Stomach (tissue), 9 donors: Measurements from ENCODE around the gene AKAP6. TPM values are rescaled to one million over a fixed set of nuclear protein-coding genes. Genes with fewer than 3 reads are reported as not detected.

Experiments used
- DNase-seq, 2 donors: peaks; one replicate each; pipeline versions ENCODE4 v3.0.0 to v3.0.0-alpha.2; 2013 to 2019
- H3K27ac ChIP-seq, 5 donors: fragments of 200-600 bp in 4 of 5; sonication (generic) in 4 of 5; one replicate each; pipeline ENCODE4 v1.5.1; 2013 to 2019; ENCODE audit warnings: mild to moderate bottlenecking in 1 of 5, moderate library complexity in 1 of 5
- H3K27me3 ChIP-seq, 3 donors: fragments of 200-600 bp; sonication (generic); one replicate each; pipeline ENCODE4 v1.5.1; 2017 to 2019; ENCODE audit warnings: mixed run types in 1 of 3
- H3K36me3 ChIP-seq, 4 donors: fragments of 200-600 bp; sonication (generic); 1 replicate in 3 of 4; 2 replicates in 1 of 4; pipeline ENCODE4 v1.5.1; 2016 to 2019
- H3K4me1 ChIP-seq, 4 donors: fragments of 200-600 bp; sonication (generic); one replicate each; pipeline ENCODE4 v1.5.1; 2016 to 2019
- H3K4me3 ChIP-seq, 4 donors: fragments of 200-600 bp; sonication (generic) in 3 of 4; one replicate each; pipeline ENCODE4 v1.5.1; 2016 to 2019; ENCODE audit warnings: mild to moderate bottlenecking in 1 of 4
- H3K9me3 ChIP-seq, 4 donors: fragments of 200-600 bp; sonication (generic); one replicate each; pipeline ENCODE4 v1.5.1; 2016 to 2019
- CTCF ChIP-seq, 7 experiments: fragments of 450-650 bp in 4 of 7; fragments of 200-600 bp in 3 of 7; sonication (generic) in 3 of 7; IDR thresholded peaks; one replicate each; pipeline ENCODE4 v1.5.1; 2016 to 2019; ENCODE audit warnings: antibody characterized with exemption in 7 of 7, control low read depth in 2 of 7, mild to moderate bottlenecking in 1 of 7
- EP300 ChIP-seq: sonication (generic); formaldehyde crosslinking; IDR thresholded peaks from one replicate; pipeline ENCODE4 v1.6.1; 2017; ENCODE audit warnings: antibody characterized with exemption
- POLR2A ChIP-seq, 4 donors: fragments of 450-650 bp; IDR thresholded peaks; one replicate each; pipeline ENCODE4 v1.6.1; 2016; ENCODE audit warnings: antibody characterized with exemption in 4 of 4, control low read depth in 2 of 4, mild to moderate bottlenecking in 1 of 4, moderate library complexity in 1 of 4
- POLR2AphosphoS5 ChIP-seq, 3 donors: sonication (generic); formaldehyde crosslinking; IDR thresholded peaks; one replicate each; pipeline ENCODE4 v1.6.1; 2016; ENCODE audit warnings: antibody characterized with exemption in 3 of 3
- WGBS, 5 donors: extraction: QIAGEN DNeasy Blood & Tissue Kit in 3 of 5; methylation state at CpG; one replicate each; pipeline versions ENCODE4 v1.1.5 to v1.1.7; 2013 to 2018; 5-methylcytosine and 5-hydroxymethylcytosine counted together
- intact Hi-C: fragments of 100-400 bp; cut with DNase I; formaldehyde crosslinking; loops from one replicate; pipeline ENCODE4 v1.15.1; 2023; ENCODE audit warnings: low total_unique reads
- polyA plus RNA-seq, 3 donors: library from polyadenylated mRNA; stranded (reverse); fragments of 200-250 nt; gene quantifications; one replicate each; pipeline ENCODE4 v1.2.3, GENCODE V29; 2013
- total RNA-seq, 5 donors: library from RNA; depleted of rRNA; stranded (reverse); fragments of >200 nt; gene quantifications; one replicate each; pipeline versions ENCODE4 v1.1.0 to v1.2.3, GENCODE V29; 2014 to 2016
- donor health status: healthy with polysubstance abuse.
- donor health status: Bipolar disorder and iron deficiency.
- donor health status: healthy.

AKAP6 gene
- total and polyA plus RNA-seq, 8 donors, result 0.15 to 132 (median 3.3) TPM

DNA sequence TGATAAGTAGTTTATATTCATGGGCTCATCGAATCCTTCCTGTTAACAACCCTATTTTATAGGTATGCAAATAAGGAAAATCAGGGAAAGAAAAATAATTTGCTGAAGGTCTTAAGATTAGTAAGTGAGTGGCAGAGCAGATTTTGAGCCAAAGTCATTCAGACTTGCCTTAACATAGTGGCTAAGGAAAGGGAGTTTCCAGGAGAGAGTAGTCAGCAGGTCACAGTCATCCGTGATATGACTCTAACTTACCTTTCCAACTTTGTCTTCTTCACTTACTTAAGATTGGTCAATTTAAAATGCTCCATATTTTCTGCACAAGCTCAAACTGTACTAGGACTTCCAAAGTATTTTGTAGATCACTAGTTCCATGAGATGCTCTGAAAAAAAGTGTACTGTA lies 46.6 kb downstream of the AKAP6 start:
- Histone ChIP-seq H3K27ac (no peak overlapping the region), H3K9me3 (no peaks in the 10 kb centered on the region), H3K27me3 (no peaks in the 10 kb centered on the region), H3K36me3 (no peaks in the 10 kb centered on the region), H3K4me1 (no peaks in the 10 kb centered on the region), H3K4me3 (no peak overlapping the region)
- intact Hi-C loops, result no loop called here
- TF ChIP-seq CTCF (IDR thresholded peaks at IDR 0.05), result no peak
- no peak for TF ChIP-seq EP300
- no peak for TF ChIP-seq POLR2AphosphoS5 (IDR thresholded peaks at IDR 0.05)
- TF ChIP-seq POLR2A (IDR thresholded peaks at IDR 0.05), result no peak
- DNase-seq, result no peak
- 66 to 82% (median 69%) methylated on average over 2 of the region's 2 CpGs for WGBS, 5 donors

DNA sequence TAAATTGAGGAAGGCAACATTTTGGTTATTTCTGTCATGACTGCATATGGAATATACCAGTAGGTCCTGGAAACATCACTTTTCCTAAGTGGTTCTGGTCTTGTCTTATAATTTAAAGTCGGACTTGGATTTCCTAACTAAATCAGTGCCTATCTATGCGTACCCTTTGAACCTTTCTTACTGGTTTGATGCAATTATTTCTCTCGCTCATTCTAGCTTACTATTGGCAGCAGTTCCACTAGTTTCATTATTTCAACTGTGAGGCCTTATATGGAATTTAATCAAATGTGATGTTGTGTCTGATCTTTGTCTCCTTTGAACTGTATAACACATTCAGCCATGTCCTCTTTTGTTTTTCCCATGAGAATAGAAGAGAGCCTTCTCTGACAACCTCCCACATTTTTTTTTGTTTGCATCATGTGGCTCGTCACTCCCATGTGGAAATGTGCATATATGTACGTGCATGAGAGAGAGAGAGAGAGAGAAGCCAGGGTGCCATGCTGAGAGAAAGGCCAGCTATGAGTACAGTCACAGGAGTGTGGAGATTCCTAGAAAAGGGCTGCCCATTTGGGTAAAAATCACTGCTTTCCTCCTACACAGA lies 48.0 kb downstream of the AKAP6 start:
- Histone ChIP-seq H3K4me1 (no peaks in the 10 kb centered on the region), H3K4me3 (no peak overlapping the region), H3K27ac (no peak overlapping the region), H3K9me3 (no peaks in the 10 kb centered on the region), H3K36me3 (no peaks in the 10 kb centered on the region), H3K27me3 (no peaks in the 10 kb centered on the region)
- no peak for DNase-seq
- 83 to 94% (median 86%) methylated on average over 5 of the region's 5 CpGs for WGBS, 5 donors
- TF ChIP-seq CTCF (IDR thresholded peaks at IDR 0.05), result no peak
- TF ChIP-seq EP300, result no peak
- no peak for TF ChIP-seq POLR2AphosphoS5 (IDR thresholded peaks at IDR 0.05)
- intact Hi-C loops, result no loop called here

DNA sequence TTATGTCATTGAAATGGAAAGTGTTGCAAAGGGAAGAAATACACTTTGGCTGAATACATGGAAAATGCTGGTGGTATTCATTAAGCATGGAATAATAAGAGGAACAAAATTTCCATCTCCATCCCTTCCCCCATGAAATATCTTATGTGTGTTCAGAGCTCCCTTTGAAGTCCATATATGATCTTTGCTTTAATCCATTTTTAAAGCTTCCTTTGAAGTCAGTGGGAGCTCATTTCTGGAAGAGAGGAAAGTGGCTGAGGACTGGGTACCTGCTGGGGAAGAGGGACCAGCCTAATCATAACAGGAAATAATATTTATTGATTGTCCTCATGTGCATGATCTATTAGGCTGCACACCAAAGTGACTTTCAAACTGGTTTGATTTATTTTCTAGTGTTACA lies 49.2 kb downstream of the AKAP6 start:
- Histone ChIP-seq H3K4me3 (no peak overlapping the region), H3K9me3 (no peaks in the 10 kb centered on the region), H3K27ac (no peak overlapping the region), H3K36me3 (no peaks in the 10 kb centered on the region), H3K27me3 (no peaks in the 10 kb centered on the region), H3K4me1 (no peaks in the 10 kb centered on the region)
- intact Hi-C loops, result no loop called here
- no peak for DNase-seq
- TF ChIP-seq EP300 (no peak), POLR2A (IDR thresholded peaks at IDR 0.05) (no peak), POLR2AphosphoS5 (IDR thresholded peaks at IDR 0.05) (no peak), CTCF (IDR thresholded peaks at IDR 0.05) (no peak)

DNA sequence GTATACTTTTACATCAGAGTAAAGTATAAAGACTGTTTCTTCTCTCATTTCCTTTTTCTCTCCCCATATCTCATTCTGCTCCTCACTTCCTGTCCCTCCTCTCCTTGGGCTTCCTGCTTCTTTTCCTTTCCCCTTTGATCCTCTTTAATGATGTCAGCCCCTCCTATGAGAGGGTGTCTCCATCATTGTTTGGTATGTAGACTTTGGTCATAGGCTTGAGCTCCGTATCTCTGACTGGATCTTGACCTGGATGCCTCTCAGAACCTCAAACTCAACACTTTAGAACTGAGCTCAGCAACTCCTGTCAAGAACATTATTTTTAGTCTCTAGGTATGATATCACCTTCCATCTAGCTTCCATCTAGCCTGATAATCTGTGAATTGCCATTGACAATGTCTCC lies 50.3 kb downstream of the AKAP6 start:
- no peak for DNase-seq
- no peaks in the 10 kb centered on the region for H3K36me3 ChIP-seq
- no peaks in the 10 kb centered on the region for H3K27me3 ChIP-seq
- intact Hi-C loops, result no loop called here
- H3K4me1 ChIP-seq, result no peaks in the 10 kb centered on the region
- H3K27ac ChIP-seq, result no peak overlapping the region
- TF ChIP-seq EP300, result no peak
- TF ChIP-seq CTCF (IDR thresholded peaks at IDR 0.05), result no peak
- no peak for TF ChIP-seq POLR2AphosphoS5 (IDR thresholded peaks at IDR 0.05)
- no peak for TF ChIP-seq POLR2A (IDR thresholded peaks at IDR 0.05)
- H3K9me3 ChIP-seq, result no peaks in the 10 kb centered on the region
- no peak overlapping the region for H3K4me3 ChIP-seq
- WGBS, 5 donors, result 75 to 87% (median 83%) methylated on average over 1 of the region's 1 CpG
